ENCODE data around the gene UGT1A5. TPM values are rescaled to one million over a fixed set of nuclear protein-coding genes. Genes with fewer than 3 reads are reported as not detected.

The UGT1A5 gene
- total and polyA plus RNA-seq, 2 of the 8 experiments (the other 6 are each of a cell fraction or from before 2014, with no cell fraction given) = not detected

DNA sequence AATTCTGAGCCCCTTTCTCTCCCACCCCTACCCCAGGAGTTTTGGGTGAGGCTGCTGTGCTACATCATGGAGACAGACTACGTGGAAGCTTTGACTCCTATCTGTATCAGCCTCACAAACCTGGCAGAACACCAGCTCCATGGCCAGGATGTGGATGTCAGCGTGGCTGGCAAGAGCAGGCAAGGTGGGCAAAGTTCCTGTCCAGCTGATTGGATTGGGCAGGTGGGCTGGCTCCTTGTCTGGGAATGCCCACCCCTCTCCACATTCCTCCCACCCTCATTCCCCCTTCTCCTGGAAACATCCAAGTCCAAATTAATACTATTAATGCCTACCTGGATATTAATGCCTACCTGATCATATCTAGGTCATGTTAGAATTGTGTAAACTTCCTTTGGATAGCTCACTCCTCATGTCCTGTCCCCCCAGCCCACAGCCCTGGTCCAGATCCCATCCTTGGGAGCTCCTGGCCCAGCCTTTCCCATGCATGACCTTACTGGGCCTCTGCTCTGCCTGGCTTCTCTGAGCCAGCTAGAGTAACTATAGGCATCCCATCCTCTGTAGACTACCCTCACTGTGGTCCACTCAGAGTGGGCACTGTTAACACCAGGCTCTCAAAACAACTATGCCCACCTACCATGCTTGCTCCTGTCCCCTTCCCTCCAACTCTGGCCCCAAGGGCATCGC lies 89.6 kb downstream of the UGT1A5 start (continued):
- TF ChIP-seq EP300 (IDR thresholded peaks at IDR 0.05; ENCODE audit: borderline replicate concordance in 1 of 2, low read depth in 2 of 2, low read length in 2 of 2) (no peak), JUND (IDR thresholded peaks at IDR 0.05; ENCODE audit: low read length) (no peak), SRF (IDR thresholded peaks at IDR 0.05; ENCODE audit: low read depth, low read length) (no peak), TEAD4 (IDR thresholded peaks at IDR 0.05; ENCODE audit: low read depth, low read length) (no peak), SP4 (IDR thresholded peaks at IDR 0.05; ENCODE audit: low read length) (no peak)
- TF ChIP-seq, protein P1, sequence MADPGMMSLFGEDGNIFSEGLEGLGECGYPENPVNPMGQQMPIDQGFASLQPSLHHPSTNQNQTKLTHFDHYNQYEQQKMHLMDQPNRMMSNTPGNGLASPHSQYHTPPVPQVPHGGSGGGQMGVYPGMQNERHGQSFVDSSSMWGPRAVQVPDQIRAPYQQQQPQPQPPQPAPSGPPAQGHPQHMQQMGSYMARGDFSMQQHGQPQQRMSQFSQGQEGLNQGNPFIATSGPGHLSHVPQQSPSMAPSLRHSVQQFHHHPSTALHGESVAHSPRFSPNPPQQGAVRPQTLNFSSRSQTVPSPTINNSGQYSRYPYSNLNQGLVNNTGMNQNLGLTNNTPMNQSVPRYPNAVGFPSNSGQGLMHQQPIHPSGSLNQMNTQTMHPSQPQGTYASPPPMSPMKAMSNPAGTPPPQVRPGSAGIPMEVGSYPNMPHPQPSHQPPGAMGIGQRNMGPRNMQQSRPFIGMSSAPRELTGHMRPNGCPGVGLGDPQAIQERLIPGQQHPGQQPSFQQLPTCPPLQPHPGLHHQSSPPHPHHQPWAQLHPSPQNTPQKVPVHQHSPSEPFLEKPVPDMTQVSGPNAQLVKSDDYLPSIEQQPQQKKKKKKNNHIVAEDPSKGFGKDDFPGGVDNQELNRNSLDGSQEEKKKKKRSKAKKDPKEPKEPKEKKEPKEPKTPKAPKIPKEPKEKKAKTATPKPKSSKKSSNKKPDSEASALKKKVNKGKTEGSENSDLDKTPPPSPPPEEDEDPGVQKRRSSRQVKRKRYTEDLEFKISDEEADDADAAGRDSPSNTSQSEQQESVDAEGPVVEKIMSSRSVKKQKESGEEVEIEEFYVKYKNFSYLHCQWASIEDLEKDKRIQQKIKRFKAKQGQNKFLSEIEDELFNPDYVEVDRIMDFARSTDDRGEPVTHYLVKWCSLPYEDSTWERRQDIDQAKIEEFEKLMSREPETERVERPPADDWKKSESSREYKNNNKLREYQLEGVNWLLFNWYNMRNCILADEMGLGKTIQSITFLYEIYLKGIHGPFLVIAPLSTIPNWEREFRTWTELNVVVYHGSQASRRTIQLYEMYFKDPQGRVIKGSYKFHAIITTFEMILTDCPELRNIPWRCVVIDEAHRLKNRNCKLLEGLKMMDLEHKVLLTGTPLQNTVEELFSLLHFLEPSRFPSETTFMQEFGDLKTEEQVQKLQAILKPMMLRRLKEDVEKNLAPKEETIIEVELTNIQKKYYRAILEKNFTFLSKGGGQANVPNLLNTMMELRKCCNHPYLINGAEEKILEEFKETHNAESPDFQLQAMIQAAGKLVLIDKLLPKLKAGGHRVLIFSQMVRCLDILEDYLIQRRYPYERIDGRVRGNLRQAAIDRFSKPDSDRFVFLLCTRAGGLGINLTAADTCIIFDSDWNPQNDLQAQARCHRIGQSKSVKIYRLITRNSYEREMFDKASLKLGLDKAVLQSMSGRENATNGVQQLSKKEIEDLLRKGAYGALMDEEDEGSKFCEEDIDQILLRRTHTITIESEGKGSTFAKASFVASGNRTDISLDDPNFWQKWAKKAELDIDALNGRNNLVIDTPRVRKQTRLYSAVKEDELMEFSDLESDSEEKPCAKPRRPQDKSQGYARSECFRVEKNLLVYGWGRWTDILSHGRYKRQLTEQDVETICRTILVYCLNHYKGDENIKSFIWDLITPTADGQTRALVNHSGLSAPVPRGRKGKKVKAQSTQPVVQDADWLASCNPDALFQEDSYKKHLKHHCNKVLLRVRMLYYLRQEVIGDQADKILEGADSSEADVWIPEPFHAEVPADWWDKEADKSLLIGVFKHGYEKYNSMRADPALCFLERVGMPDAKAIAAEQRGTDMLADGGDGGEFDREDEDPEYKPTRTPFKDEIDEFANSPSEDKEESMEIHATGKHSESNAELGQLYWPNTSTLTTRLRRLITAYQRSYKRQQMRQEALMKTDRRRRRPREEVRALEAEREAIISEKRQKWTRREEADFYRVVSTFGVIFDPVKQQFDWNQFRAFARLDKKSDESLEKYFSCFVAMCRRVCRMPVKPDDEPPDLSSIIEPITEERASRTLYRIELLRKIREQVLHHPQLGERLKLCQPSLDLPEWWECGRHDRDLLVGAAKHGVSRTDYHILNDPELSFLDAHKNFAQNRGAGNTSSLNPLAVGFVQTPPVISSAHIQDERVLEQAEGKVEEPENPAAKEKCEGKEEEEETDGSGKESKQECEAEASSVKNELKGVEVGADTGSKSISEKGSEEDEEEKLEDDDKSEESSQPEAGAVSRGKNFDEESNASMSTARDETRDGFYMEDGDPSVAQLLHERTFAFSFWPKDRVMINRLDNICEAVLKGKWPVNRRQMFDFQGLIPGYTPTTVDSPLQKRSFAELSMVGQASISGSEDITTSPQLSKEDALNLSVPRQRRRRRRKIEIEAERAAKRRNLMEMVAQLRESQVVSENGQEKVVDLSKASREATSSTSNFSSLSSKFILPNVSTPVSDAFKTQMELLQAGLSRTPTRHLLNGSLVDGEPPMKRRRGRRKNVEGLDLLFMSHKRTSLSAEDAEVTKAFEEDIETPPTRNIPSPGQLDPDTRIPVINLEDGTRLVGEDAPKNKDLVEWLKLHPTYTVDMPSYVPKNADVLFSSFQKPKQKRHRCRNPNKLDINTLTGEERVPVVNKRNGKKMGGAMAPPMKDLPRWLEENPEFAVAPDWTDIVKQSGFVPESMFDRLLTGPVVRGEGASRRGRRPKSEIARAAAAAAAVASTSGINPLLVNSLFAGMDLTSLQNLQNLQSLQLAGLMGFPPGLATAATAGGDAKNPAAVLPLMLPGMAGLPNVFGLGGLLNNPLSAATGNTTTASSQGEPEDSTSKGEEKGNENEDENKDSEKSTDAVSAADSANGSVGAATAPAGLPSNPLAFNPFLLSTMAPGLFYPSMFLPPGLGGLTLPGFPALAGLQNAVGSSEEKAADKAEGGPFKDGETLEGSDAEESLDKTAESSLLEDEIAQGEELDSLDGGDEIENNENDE (IDR thresholded peaks at IDR 0.05; ENCODE audit: insufficient replicate concordance, low read length) = no peak

All from H1 (cell line).